NT2/D1 (cell line): Measurements from ENCODE around the gene GOLGA8B.

Experiments used
- DNase-seq: peaks from one replicate; pipeline ENCODE4 v3.0.0-alpha.2; 2011; ENCODE audit warnings: low read depth, low spot score
- H3K27me3 ChIP-seq: 2 replicates; pipeline ENCODE4 v1.6.0; 2011; ENCODE audit warnings: mild to moderate bottlenecking; ENCODE audit not compliant: insufficient read length, insufficient read depth
- H3K36me3 ChIP-seq: 2 replicates; pipeline ENCODE4 v1.6.1; 2011; ENCODE audit warnings: mild to moderate bottlenecking, low read length, mixed read lengths; ENCODE audit not compliant: insufficient read depth, insufficient read length
- H3K4me1 ChIP-seq: 2 replicates; pipeline ENCODE4 v1.5.1; 2011; ENCODE audit not compliant: insufficient read depth, insufficient read length
- H3K4me3 ChIP-seq: 2 replicates; pipeline ENCODE4 v1.5.1; 2011; ENCODE audit warnings: low read depth; ENCODE audit not compliant: insufficient read length
- H3K9ac ChIP-seq: 2 replicates; pipeline ENCODE4 v1.6.0; 2011; ENCODE audit warnings: low read depth; ENCODE audit not compliant: insufficient read length
- H3K9me3 ChIP-seq: 2 replicates; pipeline ENCODE4 v1.5.1; 2011; ENCODE audit warnings: mild to moderate bottlenecking, low read length; ENCODE audit not compliant: insufficient read depth
- SUZ12 ChIP-seq: IDR thresholded peaks from 2 replicates; pipeline ENCODE4 v1.6.1; 2011; ENCODE audit not compliant: insufficient read length, insufficient read depth; ENCODE audit errors: extremely low read depth
- YY1 ChIP-seq: IDR thresholded peaks from 2 replicates; pipeline ENCODE4 v1.6.1; 2011; ENCODE audit not compliant: insufficient read length, insufficient read depth
- ZNF274 ChIP-seq: IDR thresholded peaks from 2 replicates; pipeline ENCODE4 v1.6.1; 2011; ENCODE audit warnings: mild to moderate bottlenecking, low read depth, low read length

The GOLGA8B gene

DNA sequence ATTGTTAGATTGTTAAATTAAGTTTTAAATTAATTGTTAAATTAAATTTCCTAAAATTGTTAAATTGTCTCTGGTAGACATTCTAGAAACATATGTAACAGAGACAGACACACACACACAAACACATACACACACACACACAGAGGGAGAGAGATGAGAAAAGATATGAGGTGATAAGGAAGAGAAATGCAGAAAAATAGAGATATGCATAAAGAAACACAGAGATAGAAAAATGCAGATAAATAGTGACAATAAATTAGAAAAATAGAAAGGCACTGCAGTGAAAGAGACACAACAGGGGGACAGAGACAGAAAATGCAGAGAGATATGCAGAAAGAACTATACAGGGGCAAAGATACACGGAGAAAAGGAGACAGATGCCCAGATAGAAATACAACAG lies 25.1 kb upstream of the GOLGA8B start:
- TF ChIP-seq SUZ12 (no peak), YY1 (no peak), ZNF274 (no peak)
- Histone ChIP-seq H3K27me3 (no peaks in the 10 kb centered on the region), H3K4me3 (no peak overlapping the region), H3K9ac (no peak overlapping the region), H3K4me1 (no peaks in the 10 kb centered on the region), H3K36me3 (no peaks in the 10 kb centered on the region), H3K9me3 (no peaks in the 10 kb centered on the region)
- no peak for DNase-seq

DNA sequence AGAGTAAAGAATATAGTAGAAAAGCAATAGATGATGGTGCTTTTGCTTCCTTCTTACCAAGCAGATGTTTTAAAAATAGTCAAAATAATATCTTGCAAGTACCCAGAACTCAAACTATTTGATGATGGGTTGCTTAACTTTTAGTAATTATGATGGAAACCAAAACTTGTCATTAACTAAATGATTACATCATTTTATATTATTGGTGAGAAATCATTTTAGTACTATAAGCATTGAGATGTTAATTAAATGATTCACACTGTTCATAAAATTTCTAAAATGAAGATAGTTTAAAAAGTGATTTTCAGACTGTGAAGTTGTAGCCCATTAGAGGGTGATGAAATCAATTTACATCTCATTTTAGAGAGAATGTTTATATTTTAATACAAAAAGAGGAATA lies 24.4 kb upstream of the GOLGA8B start:
- no peak for TF ChIP-seq ZNF274
- TF ChIP-seq SUZ12 = no peak
- no peak for TF ChIP-seq YY1
- no peaks in the 10 kb centered on the region for H3K4me1 ChIP-seq
- no peak for DNase-seq
- no peak overlapping the region for H3K9ac ChIP-seq
- no peaks in the 10 kb centered on the region for H3K9me3 ChIP-seq
- H3K36me3 ChIP-seq = no peaks in the 10 kb centered on the region
- H3K4me3 ChIP-seq = no peak overlapping the region
- no peaks in the 10 kb centered on the region for H3K27me3 ChIP-seq

GRCh38 chr15:34606545-34606944 lies 23.1 kb upstream of the GOLGA8B start:
- no peaks in the 10 kb centered on the region for H3K9me3 ChIP-seq
- TF ChIP-seq SUZ12 (no peak), YY1 (no peak), ZNF274 (no peak)
- H3K36me3 ChIP-seq = no peaks in the 10 kb centered on the region
- H3K4me1 ChIP-seq = no peaks in the 10 kb centered on the region
- H3K4me3 ChIP-seq = no peak overlapping the region
- no peaks in the 10 kb centered on the region for H3K27me3 ChIP-seq
- H3K9ac ChIP-seq = no peak overlapping the region
- no peak for DNase-seq

- H3K27me3 ChIP-seq = no peaks in the 10 kb centered on the region
- TF ChIP-seq YY1 (no peak), SUZ12 (no peak)
- H3K9ac ChIP-seq = no peak overlapping the region
- no peak overlapping the region for H3K4me3 ChIP-seq
- no peak for DNase-seq
- no peaks in the 10 kb centered on the region for H3K9me3 ChIP-seq
- no peaks in the 10 kb centered on the region for H3K36me3 ChIP-seq
- H3K4me1 ChIP-seq = no peaks in the 10 kb centered on the region
Observed at GRCh38 chr15:34606131-34606530, 22.7 kb upstream of the GOLGA8B start.

- Histone ChIP-seq H3K9me3 (no peaks in the 10 kb centered on the region), H3K27me3 (no peaks in the 10 kb centered on the region), H3K36me3 (no peaks in the 10 kb centered on the region), H3K4me1 (no peaks in the 10 kb centered on the region), H3K9ac (no peak overlapping the region), H3K4me3 (no peak overlapping the region)
- TF ChIP-seq ZNF274 (no peak), YY1 (no peak), SUZ12 (no peak)
- no peak for DNase-seq
Observed at GRCh38 chr15:34603095-34603494, 19.6 kb upstream of the GOLGA8B start.

- no peak for TF ChIP-seq ZNF274
- TF ChIP-seq SUZ12 = no peak
- no peak for TF ChIP-seq YY1
- Histone ChIP-seq H3K9ac (no peak overlapping the region), H3K27me3 (no peaks in the 10 kb centered on the region), H3K4me3 (no peak overlapping the region), H3K36me3 (no peaks in the 10 kb centered on the region), H3K9me3 (no peaks in the 10 kb centered on the region), H3K4me1 (no peaks in the 10 kb centered on the region)
- DNase-seq = no peak
Observed at GRCh38 chr15:34600923-34601322, 17.5 kb upstream of the GOLGA8B start.

DNA sequence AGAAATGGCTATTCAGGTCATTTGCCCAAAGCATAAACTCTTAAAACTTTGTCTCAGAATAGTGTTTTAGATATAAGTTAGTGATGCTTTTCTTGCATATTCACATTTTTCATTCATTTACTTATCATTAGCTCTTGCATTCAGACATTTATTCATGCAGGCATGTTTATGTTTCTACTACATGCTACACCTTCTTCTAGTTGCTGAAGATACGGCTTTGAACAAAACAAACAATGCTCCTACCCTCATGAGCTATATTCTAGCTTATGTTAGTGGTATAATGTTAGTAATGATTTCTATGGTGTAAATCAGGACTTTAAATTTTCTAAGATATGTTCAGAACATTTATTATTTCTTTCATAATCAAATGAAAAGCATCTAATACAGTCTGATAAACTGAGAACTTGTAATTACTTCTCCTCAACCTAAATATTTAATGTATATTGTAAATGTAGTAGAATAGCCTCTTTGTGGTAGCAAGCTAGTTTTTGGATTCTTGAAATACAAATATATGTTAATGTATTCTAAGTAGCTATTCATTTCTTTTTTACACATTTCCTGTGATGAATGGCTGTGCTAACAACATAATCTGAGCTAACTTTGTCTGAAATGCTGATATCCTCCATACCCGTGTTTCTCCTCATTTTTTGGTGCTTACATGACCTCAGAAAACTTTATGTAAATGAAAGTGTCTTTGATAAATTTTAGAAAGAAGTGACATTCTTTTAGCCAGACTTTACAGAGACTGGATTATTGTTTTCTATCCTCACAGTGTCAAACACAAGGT lies 15.5 kb upstream of the GOLGA8B start:
- Histone ChIP-seq H3K9me3 (no peaks in the 10 kb centered on the region), H3K9ac (no peak overlapping the region), H3K27me3 (no peaks in the 10 kb centered on the region), H3K4me3 (no peak overlapping the region), H3K4me1 (no peaks in the 10 kb centered on the region), H3K36me3 (no peaks in the 10 kb centered on the region)
- TF ChIP-seq YY1 = no peak
- TF ChIP-seq SUZ12 = no peak
- TF ChIP-seq ZNF274 = no peak
- no peak for DNase-seq

DNA sequence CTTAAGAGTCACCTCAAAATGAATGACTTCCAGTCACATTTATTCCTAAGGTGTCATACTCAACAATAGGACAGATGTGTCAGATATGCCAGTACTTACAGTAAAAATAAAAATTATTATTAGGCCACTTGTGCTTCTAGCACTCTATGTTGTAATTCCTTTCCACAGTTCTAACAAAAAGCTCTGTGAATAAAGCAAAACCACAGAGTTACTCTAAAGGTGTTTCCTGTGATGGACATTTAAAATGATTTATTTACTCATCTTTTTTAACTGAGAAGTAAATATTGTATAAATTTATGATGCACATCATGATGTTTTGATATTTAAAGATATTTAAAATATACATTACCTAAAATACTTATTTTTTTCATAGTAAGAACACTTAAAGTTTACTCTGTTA lies 13.9 kb upstream of the GOLGA8B start:
- Histone ChIP-seq H3K4me3 (no peak overlapping the region), H3K9me3 (no peaks in the 10 kb centered on the region), H3K36me3 (no peaks in the 10 kb centered on the region), H3K4me1 (no peaks in the 10 kb centered on the region), H3K27me3 (no peaks in the 10 kb centered on the region), H3K9ac (no peak overlapping the region)
- TF ChIP-seq SUZ12 (no peak), ZNF274 (no peak), YY1 (no peak)
- DNase-seq = no peak
